Thyroid gland (tissue), 4 donors: ENCODE results near the gene SPINK13.

Experiments
- CTCF ChIP-seq, 6 experiments: fragments of 200-600 bp in 3 of 6; fragments of 450-650 bp in 3 of 6; sonication (generic) in 3 of 6; IDR thresholded peaks; one replicate each; pipeline ENCODE4 v1.5.1; 2016 to 2019; ENCODE audit warnings: antibody characterized with exemption in 6 of 6, mild to moderate bottlenecking in 2 of 6, inconsistent platforms in 1 of 6, moderate library complexity in 1 of 6
- POLR2A ChIP-seq, 2 donors: fragments of 450-650 bp; IDR thresholded peaks; one replicate each; pipeline ENCODE4 v1.6.1; 2017; ENCODE audit warnings: antibody characterized with exemption in 2 of 2, mild to moderate bottlenecking in 2 of 2, moderate library complexity in 1 of 2

- TF ChIP-seq CTCF (IDR thresholded peaks at IDR 0.05) (no peak), POLR2A (IDR thresholded peaks at IDR 0.05) (no peak)
Observed at GRCh38 chr5:148306446-148306845, 37.9 kb downstream of the SPINK13 start.
